ENCODE results near the gene SREBF1. TPM values are rescaled to one million over a fixed set of nuclear protein-coding genes. Genes with fewer than 3 reads are reported as not detected.

The SREBF1 gene
- total RNA-seq, 1 donor from 2014 or later: 86.9 TPM

DNA sequence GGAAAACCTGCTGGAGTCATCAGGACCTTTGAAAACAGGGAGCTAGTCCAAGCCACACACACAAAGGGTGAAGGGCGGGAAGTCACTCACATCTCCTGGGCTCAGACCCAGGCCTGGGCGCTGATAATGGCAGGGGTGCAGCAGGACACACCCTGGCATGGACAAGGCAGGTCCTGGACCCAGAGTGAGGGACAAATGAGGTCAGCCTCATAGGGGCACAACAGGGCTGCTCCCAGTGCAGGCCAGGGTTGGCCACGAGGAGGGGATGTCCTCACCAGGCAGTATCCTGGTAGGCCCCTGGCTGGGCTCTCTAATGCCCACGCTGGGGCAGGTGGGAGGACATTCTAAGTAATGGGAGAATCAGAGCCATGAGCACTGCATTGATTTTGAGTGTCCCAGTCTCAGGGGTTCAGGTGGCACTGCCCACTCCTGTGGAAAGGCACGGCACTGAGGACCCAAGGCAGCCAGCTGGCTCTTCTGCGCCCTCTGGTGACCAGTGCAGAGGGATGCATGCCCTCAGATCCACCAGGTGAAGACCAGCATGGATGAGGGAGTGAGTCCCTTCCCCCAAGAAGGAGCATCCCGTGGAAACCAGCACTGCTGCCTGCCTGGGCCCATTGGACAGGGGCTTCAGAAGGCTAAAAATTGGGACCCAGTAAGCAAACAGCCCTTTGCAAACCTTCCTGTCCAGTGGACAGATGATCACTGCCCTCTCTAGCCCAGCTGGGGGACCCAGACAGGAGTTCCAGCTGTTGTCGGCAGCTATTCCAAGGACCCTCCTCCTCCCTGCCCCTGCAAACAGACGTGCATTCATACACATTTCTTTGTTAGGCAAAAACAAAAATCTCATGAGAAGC lies 23.4 kb upstream of the SREBF1 start:
- peak; percentile 95 for TF ChIP-seq CTCF (IDR thresholded peaks at IDR 0.05)
- H3K4me3 Mint-ChIP-seq (ENCODE audit: unreplicated experiment): no peak overlapping the region
- no peaks in the 10 kb centered on the region for H3K27me3 Mint-ChIP-seq (ENCODE audit: unreplicated experiment)
- H3K9me3 Mint-ChIP-seq (ENCODE audit: unreplicated experiment): no peaks in the 10 kb centered on the region
- H3K27ac Mint-ChIP-seq (ENCODE audit: unreplicated experiment): no peak overlapping the region
- H3K36me3 Mint-ChIP-seq (ENCODE audit: unreplicated experiment): peaks cover 11% of the 10 kb centered on the region
- H3K4me1 Mint-ChIP-seq (ENCODE audit: unreplicated experiment): peaks cover 19% of the 10 kb centered on the region
- no peak for DNase-seq (ENCODE audit: extremely low spot score, unreplicated experiment)

DNA sequence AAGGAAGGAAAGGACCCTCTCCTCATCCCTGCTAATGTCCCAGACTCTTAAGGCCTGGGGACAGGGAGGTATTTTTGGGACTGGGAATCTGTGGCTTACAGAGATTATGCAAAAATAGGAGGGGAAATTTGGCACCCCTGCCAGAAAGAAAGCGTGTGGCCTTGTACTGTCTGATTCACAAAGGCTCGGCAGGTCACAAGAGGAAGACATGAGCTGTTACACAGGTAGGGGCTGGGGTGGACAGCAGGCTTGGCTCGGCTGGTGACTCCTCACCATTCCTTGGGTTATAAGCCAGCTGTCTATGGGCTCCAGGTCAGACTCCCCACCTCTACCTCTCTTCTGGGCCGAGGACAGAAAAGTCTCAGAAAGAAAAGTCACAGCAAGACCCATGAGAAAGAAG lies 20.7 kb upstream of the SREBF1 start:
- H3K4me3 Mint-ChIP-seq (ENCODE audit: unreplicated experiment): no peak overlapping the region
- no peak overlapping the region for H3K27ac Mint-ChIP-seq (ENCODE audit: unreplicated experiment)
- peaks cover 42% of the 10 kb centered on the region for H3K4me1 Mint-ChIP-seq (ENCODE audit: unreplicated experiment)
- no peaks in the 10 kb centered on the region for H3K36me3 Mint-ChIP-seq (ENCODE audit: unreplicated experiment)
- TF ChIP-seq CTCF (IDR thresholded peaks at IDR 0.05): no peak
- no peaks in the 10 kb centered on the region for H3K27me3 Mint-ChIP-seq (ENCODE audit: unreplicated experiment)
- no peak for DNase-seq (ENCODE audit: extremely low spot score, unreplicated experiment)
- no peaks in the 10 kb centered on the region for H3K9me3 Mint-ChIP-seq (ENCODE audit: unreplicated experiment)

DNA sequence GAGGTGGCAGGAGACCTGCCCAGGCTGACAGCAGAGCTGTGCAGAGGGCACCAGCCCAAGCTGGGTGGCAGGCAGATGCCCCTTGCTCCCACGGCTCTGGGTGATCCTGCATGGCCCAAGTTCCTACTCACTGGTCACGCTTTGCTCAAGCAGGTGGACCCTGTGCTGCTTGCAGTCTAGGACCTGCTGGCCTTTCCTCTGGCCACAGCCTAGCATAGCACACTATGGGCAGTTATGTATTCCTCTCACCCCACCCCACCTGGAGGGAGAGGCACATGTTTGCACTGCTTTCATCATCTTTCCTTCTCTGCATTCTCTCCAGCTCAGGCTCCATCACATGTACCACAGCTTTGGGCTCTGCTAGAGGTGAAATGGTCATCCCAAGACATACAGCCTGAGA lies 19.6 kb upstream of the SREBF1 start:
- no peak overlapping the region for H3K27ac Mint-ChIP-seq (ENCODE audit: unreplicated experiment)
- H3K4me1 Mint-ChIP-seq (ENCODE audit: unreplicated experiment): peaks cover 53% of the 10 kb centered on the region
- no peak overlapping the region for H3K4me3 Mint-ChIP-seq (ENCODE audit: unreplicated experiment)
- no peaks in the 10 kb centered on the region for H3K9me3 Mint-ChIP-seq (ENCODE audit: unreplicated experiment)
- H3K36me3 Mint-ChIP-seq (ENCODE audit: unreplicated experiment): no peaks in the 10 kb centered on the region
- no peak for DNase-seq (ENCODE audit: extremely low spot score, unreplicated experiment)
- no peak for TF ChIP-seq CTCF (IDR thresholded peaks at IDR 0.05)
- no peaks in the 10 kb centered on the region for H3K27me3 Mint-ChIP-seq (ENCODE audit: unreplicated experiment)

DNA sequence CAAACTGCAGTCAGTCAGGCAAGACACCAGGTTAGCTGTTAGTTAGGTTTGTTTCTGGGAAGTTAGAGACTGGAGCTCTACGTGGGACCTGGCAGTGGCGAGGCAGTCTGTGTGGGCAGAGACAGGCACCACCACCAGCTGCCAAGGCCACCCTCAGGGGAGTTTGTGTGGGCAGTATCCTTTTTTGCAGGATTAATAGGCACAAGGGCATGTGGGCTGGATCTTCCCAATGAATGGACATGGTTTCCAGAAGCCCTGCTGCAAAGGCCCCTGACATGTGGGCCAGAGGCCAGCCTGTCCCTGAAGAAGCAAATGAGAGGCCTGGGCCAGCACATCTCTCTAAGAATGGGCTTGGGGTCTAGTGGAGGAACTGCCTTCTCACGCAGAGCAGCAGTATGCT lies 19.2 kb upstream of the SREBF1 start:
- no peak for DNase-seq (ENCODE audit: extremely low spot score, unreplicated experiment)
- Mint-ChIP-seq H3K27ac (ENCODE audit: unreplicated experiment) (no peak overlapping the region), H3K36me3 (ENCODE audit: unreplicated experiment) (no peaks in the 10 kb centered on the region), H3K27me3 (ENCODE audit: unreplicated experiment) (no peaks in the 10 kb centered on the region), H3K4me1 (ENCODE audit: unreplicated experiment) (peaks cover 57% of the 10 kb centered on the region), H3K9me3 (ENCODE audit: unreplicated experiment) (no peaks in the 10 kb centered on the region), H3K4me3 (ENCODE audit: unreplicated experiment) (no peak overlapping the region)
- TF ChIP-seq CTCF (IDR thresholded peaks at IDR 0.05): no peak

DNA sequence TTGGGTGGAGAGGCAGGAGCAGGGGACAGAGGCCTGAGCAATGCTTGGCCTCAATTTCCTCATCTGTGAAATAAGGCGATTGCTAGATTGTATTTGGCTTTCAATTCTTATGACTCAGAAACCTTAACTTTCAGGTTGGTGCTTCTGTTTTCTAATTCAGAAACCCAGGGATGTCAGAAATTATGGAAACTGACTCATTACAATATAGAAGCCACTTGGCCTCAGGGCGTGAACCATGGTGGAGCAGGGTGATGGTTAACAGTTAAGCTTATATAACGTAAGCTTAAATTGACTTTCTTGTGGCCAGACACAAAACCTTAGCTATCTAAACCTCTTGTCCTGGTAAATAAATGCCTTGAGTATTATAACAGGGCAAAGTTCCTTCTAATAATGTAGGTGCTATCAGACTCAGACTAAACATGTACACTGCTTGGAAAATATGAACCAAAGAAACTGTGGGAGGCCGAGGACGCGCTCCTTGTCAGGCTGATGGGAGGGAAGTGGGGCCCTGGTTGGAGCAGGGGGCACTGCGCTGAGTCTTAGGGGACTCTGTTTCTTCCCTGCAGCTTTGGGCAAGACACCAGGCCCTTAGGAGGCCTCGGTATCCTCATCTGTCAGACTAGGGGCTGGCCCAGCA lies 17.1 kb upstream of the SREBF1 start:
- Mint-ChIP-seq H3K36me3 (ENCODE audit: unreplicated experiment) (peaks cover 3% of the 10 kb centered on the region), H3K4me3 (ENCODE audit: unreplicated experiment) (no peak overlapping the region), H3K27me3 (ENCODE audit: unreplicated experiment) (no peaks in the 10 kb centered on the region), H3K27ac (ENCODE audit: unreplicated experiment) (peak overlapping the region; percentile 71), H3K4me1 (ENCODE audit: unreplicated experiment) (peaks cover 78% of the 10 kb centered on the region), H3K9me3 (ENCODE audit: unreplicated experiment) (no peaks in the 10 kb centered on the region)
- no peak for TF ChIP-seq CTCF (IDR thresholded peaks at IDR 0.05)
- no peak for DNase-seq (ENCODE audit: extremely low spot score, unreplicated experiment)

Data from osteocyte (in vitro differentiated cells).